HepG2 (cell line): ENCODE measurements around the gene VIPR1. TPM values are rescaled to one million over a fixed set of nuclear protein-coding genes. Genes with fewer than 3 reads are reported as not detected.

Experiments used
- ATAC-seq: fragments of 200-7000 bp; cut with Tn5 transposase; 3 replicates; pipeline ENCODE4 v1.9.1; 2020; ENCODE audit warnings: mild to moderate bottlenecking, moderate library complexity
- BruUV-seq: library from RNA; stranded (reverse); fragments of 400-500 nt; replicated peaks from 2 replicates; lab custom pipeline; 2021; lab: Mats Ljungman, UMichigan
- CTCF ChIA-PET: fragments of 300-600 bp; formaldehyde crosslinking; extraction: SDS; loops from one replicate; lab custom pipeline; 2021; ENCODE audit warnings: low total read pairs, inconsistent platforms, low intra/inter-chr PET ratio; lab: Yijun Ruan, JAX
- POLR2A ChIA-PET: fragments of 350-600 bp; sonication (Branson Sonifier 250); formaldehyde crosslinking; loops from one replicate; lab custom pipeline; 2020; ENCODE audit warnings: antibody characterized with exemption, inconsistent platforms; lab: Yijun Ruan, JAX
- DNase-seq: peaks from one replicate; pipeline ENCODE4 v3.0.0-alpha.2; 2015; ENCODE audit warnings: low spot score
- FAIRE-seq: peaks from 3 replicates; lab custom pipeline; 2011; peaks lifted over from hg19 to GRCh38; lab: Jason Lieb, UNC
- H2AFZ ChIP-seq: one replicate; pipeline ENCODE4 v1.6.1; 2011; ENCODE audit warnings: low read length, inconsistent platforms
- H3K27ac ChIP-seq: fragments of 300-600 bp; 3 replicates; pipeline ENCODE4 v1.8.0; 2011; ENCODE audit warnings: mixed run types, mild to moderate bottlenecking, mixed read lengths, low read length, inconsistent platforms; ENCODE audit not compliant: insufficient read depth; ENCODE audit errors: extremely low read length
- H3K27me3 ChIP-seq, 2 experiments: fragments of 200-600 bp in 1 of 2; 2 replicates in 1 of 2; 3 replicates in 1 of 2; pipeline versions ENCODE4 v1.6.0 to v1.8.0; 2011; ENCODE audit warnings: low read length in 2 of 2, mild to moderate bottlenecking in 2 of 2, moderate library complexity in 2 of 2, inconsistent platforms in 1 of 2; ENCODE audit not compliant: insufficient read depth in 2 of 2, control insufficient read depth in 1 of 2
- H3K36me3 ChIP-seq, 2 experiments: fragments of 200-600 bp in 1 of 2; replicated peaks in 1 of 2; 2 replicates in 1 of 2; 3 replicates in 1 of 2; pipeline versions ENCODE4 v1.5.1 to v1.8.0; 2011; ENCODE audit warnings: low read length in 2 of 2, inconsistent platforms in 1 of 2; ENCODE audit not compliant: insufficient read depth in 2 of 2, control insufficient read depth in 1 of 2
- H3K4me1 ChIP-seq: 2 replicates; pipeline ENCODE4 v1.5.1; 2012; ENCODE audit warnings: low read length, inconsistent platforms; ENCODE audit not compliant: insufficient read depth
- H3K4me2 ChIP-seq: 2 replicates; pipeline ENCODE4 v1.6.0; 2011; ENCODE audit warnings: low read depth, low read length, inconsistent platforms
- H3K4me3 ChIP-seq, 3 experiments: fragments of 200-600 bp in 1 of 3; sonication (generic), shearing (Covaris generic) in 1 of 3; replicated peaks in 1 of 3; 2 replicates each; pipeline ENCODE4 v1.5.1; 2011 to 2016; ENCODE audit warnings: low read length in 3 of 3, inconsistent platforms in 2 of 3, low read depth in 2 of 3, mild to moderate bottlenecking in 2 of 3, control low read depth in 1 of 3, mixed read lengths in 1 of 3; ENCODE audit not compliant: insufficient read depth in 1 of 3
- H3K79me2 ChIP-seq: one replicate; pipeline ENCODE4 v1.6.1; 2011; ENCODE audit warnings: low read length, inconsistent platforms; ENCODE audit not compliant: insufficient read depth
- H3K9ac ChIP-seq: 2 replicates; pipeline ENCODE4 v1.6.0; 2011; ENCODE audit warnings: mild to moderate bottlenecking, low read depth, low read length, inconsistent platforms; ENCODE audit not compliant: insufficient read depth
- H3K9me3 ChIP-seq: 2 replicates; pipeline ENCODE4 v1.5.1; 2012; ENCODE audit warnings: mild to moderate bottlenecking, low read length
- H4K20me1 ChIP-seq: 2 replicates; pipeline ENCODE4 v1.6.0; 2011; ENCODE audit warnings: inconsistent platforms, mild to moderate bottlenecking, low read length, moderate library complexity; ENCODE audit not compliant: insufficient read depth
- ATF3 ChIP-seq: sonication (generic); formaldehyde crosslinking; IDR thresholded peaks from 2 replicates; pipeline ENCODE4 v1.4.0; 2020; ENCODE audit warnings: missing genetic modification reagents
- ELF1 ChIP-seq: sonication (generic); formaldehyde crosslinking; IDR thresholded peaks from 2 replicates; pipeline ENCODE4 v1.4.0; 2020; ENCODE audit warnings: missing genetic modification reagents
- IKZF5 ChIP-seq: IDR thresholded peaks from 2 replicates; pipeline ENCODE4 v1.6.1; 2018; ENCODE audit warnings: missing genetic modification reagents, mild to moderate bottlenecking, missing compliant biosample characterization
- MED13 ChIP-seq: sonication (generic); formaldehyde crosslinking; IDR thresholded peaks from 2 replicates; pipeline ENCODE4 v1.5.0; 2020; ENCODE audit warnings: missing genetic modification reagents
- NR1H2 ChIP-seq: sonication (generic); formaldehyde crosslinking; IDR thresholded peaks from 2 replicates; pipeline ENCODE4 v1.8.1; 2022; ENCODE audit warnings: low read depth, missing genetic modification reagents, borderline replicate concordance
- REPIN1 ChIP-seq: sonication (generic); formaldehyde crosslinking; IDR thresholded peaks from 2 replicates; pipeline ENCODE4 v1.8.0; 2022; ENCODE audit warnings: missing genetic modification reagents, low read depth, mild to moderate bottlenecking, borderline replicate concordance
- WGBS: methylation state at CpG from one replicate; pipeline ENCODE4 v1.1.6; 2017; ENCODE audit warnings: low lambda C conversion rate; 5-methylcytosine and 5-hydroxymethylcytosine counted together
- in situ Hi-C: cut with HindIII; loops from 2 replicates; pipeline ENCODE4 v1.10.0; 2017; ENCODE audit warnings: low pct_unique_long_range_greater_than_20kb; ENCODE audit not compliant: extremely low pct_ligation_motif_present
- intact Hi-C: fragments of 100-400 bp; cut with micrococcal nuclease; formaldehyde crosslinking; loops from one replicate; pipeline ENCODE4 v1.10.0; 2022; ENCODE audit not compliant: unreplicated experiment
- polyA plus RNA-seq, 8 experiments: library from polyadenylated mRNA; depleted of rRNA in 3 of 8; stranded (reverse) in 7 of 8; unstranded in 1 of 8; fragments of >200 nt; fragmentation: Illumina TruSeq in 4 of 8; extraction: Trizol in 4 of 8; gene quantifications; 2 replicates each; pipeline versions ENCODE4 v1.2.1 to v1.2.3, GENCODE V29; 2011 to 2016; ENCODE audit warnings: low read depth in 4 of 8, missing spikeins in 1 of 8, mixed read lengths in 1 of 8; ENCODE audit not compliant: insufficient read depth in 1 of 8
- total RNA-seq, 5 experiments: library from RNA; depleted of rRNA; stranded (reverse); fragments of >200 nt; fragmentation: Illumina TruSeq; extraction: Trizol; gene quantifications; 2 replicates each; pipeline ENCODE4 v1.2.3, GENCODE V29; 2016; ENCODE audit warnings: low read depth in 1 of 5

VIPR1 gene
- total and polyA plus RNA-seq, 2 of the 13 experiments (the other 11 are each of a cell fraction or from before 2014, with no cell fraction given): 0.04 to 0.11 TPM

- no peak for FAIRE-seq
- intact Hi-C loops: no loop called here
Measured at GRCh38 chr3:42491881-42492507, 10.4 kb upstream of the VIPR1 start.

More at GRCh38 chr3:42491881-42492507, 10.4 kb upstream of the VIPR1 start:
- Histone ChIP-seq H3K4me1 (peaks cover 8% of the 10 kb centered on the region), H3K27me3 (peaks cover 0 to 2% of the 10 kb centered on the region in 2 experiments; a peak in 1 of 5 replicates), H2AFZ (no peak overlapping the region), H3K36me3 (no peaks in the 10 kb centered on the region), H3K9me3 (no peaks in the 10 kb centered on the region), H3K9ac (no peak overlapping the region), H3K4me3 (no peak overlapping the region), H3K27ac (no peak overlapping the region), H3K4me2 (no peak overlapping the region), H3K79me2 (no peaks in the 10 kb centered on the region), H4K20me1 (no peaks in the 10 kb centered on the region)
- in situ Hi-C loops: no loop called here
- POLR2A ChIA-PET: no interaction called here
- CTCF ChIA-PET: no interaction called here
- DNase-seq (no peak), ATAC-seq (no peak)
- 45% methylated on average over 3 of the region's 3 CpGs for WGBS
- TF ChIP-seq MED13 (no peak), IKZF5 (CRISPR knock-in tag) (no peak), REPIN1 (CRISPR knock-in tag) (no peak), ATF3 (CRISPR knock-in tag) (no peak), NR1H2 (CRISPR knock-in tag) (no peak), ELF1 (CRISPR knock-in tag) (no peak)
- no TSS peak for BruUV-seq
